T-helper 17 cell (primary cell): Measurements from ENCODE around the gene SALL4. TPM values are rescaled to one million over a fixed set of nuclear protein-coding genes. Genes with fewer than 3 reads are reported as not detected.

Experiments
- ATAC-seq: fragments of 150-1000 bp; cut with Tn5 transposase; 2 replicates; pipeline ENCODE4 v1.10.0; 2021; ENCODE audit warnings: mild to moderate bottlenecking, moderate library complexity
- DNase-seq, 3 donors: peaks; one replicate each; pipeline versions ENCODE4 v3.0.0 to v3.0.0-alpha.2; 2020 to 2021
- H3K9me3 ChIP-seq: one replicate; pipeline ENCODE4 v1.7.0; 2013; ENCODE audit warnings: low read length, mild to moderate bottlenecking; ENCODE audit not compliant: control insufficient read depth, poor library complexity, severe bottlenecking
- H3K27ac Mint-ChIP-seq: one replicate; pipeline ENCODE4 v1.8.0; 2022; ENCODE audit warnings: mild to moderate bottlenecking, moderate library complexity, mixed read lengths
- H3K27me3 Mint-ChIP-seq: one replicate; pipeline ENCODE4 v1.8.0; 2022; ENCODE audit warnings: mixed read lengths
- H3K36me3 Mint-ChIP-seq: one replicate; pipeline ENCODE4 v1.8.0; 2022; ENCODE audit warnings: low read depth, mixed read lengths
- H3K4me1 Mint-ChIP-seq: one replicate; pipeline ENCODE4 v1.8.0; 2022; ENCODE audit warnings: mild to moderate bottlenecking, mixed read lengths
- H3K4me3 Mint-ChIP-seq: one replicate; pipeline ENCODE4 v1.8.0; 2022; ENCODE audit warnings: mild to moderate bottlenecking, moderate library complexity, mixed read lengths
- total RNA-seq, 4 donors: library from RNA in 2 of 4; stranded (reverse) in 2 of 4; gene quantifications; one replicate each; pipeline ENCODE4 v1.2.3 and lab custom pipeline; 2022 to 2026

SALL4 gene
- total RNA-seq, 2 donors from 2014 or later: 0.16 to 0.32 TPM

DNA sequence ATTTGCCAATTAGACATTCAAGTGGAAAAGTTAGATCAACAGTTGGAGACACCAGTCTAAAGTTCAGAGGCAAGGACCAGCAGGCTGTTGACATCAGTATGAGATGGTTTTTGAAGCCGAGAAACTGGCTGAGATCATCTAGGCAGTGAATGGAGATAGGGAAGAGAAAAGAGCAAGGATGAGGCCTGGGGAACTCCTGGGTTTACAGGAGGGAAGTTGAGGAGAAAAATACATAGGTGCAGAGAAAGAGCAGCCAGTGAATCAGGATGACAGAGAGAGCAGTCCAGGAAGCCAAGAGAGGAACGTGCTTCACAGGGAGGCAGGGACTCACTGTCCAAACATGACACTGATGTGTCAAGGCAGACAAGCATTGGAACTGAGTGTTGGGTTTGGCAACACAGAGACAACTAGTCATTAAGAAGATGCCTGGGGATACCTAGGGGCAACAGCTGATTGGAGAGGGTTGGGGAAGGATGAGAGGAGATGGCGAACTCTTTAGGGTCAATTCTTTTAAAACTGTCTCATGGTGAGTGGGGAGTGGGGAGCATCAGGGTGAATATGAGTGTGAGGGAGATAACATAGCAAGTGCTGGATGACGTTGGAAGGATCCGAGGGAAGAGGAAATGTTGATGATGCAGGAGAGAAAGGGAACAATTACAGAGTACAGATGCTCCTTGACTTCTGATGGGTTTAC is 13.2 kb upstream of the SALL4 start:
- no peaks in the 10 kb centered on the region for H3K9me3 ChIP-seq
- Mint-ChIP-seq H3K4me1 (no peaks in the 10 kb centered on the region), H3K36me3 (peaks cover 3% of the 10 kb centered on the region), H3K4me3 (no peak overlapping the region), H3K27me3 (peaks cover 33% of the 10 kb centered on the region), H3K27ac (no peak overlapping the region)
- ATAC-seq (no peak), DNase-seq (no peak)

DNA sequence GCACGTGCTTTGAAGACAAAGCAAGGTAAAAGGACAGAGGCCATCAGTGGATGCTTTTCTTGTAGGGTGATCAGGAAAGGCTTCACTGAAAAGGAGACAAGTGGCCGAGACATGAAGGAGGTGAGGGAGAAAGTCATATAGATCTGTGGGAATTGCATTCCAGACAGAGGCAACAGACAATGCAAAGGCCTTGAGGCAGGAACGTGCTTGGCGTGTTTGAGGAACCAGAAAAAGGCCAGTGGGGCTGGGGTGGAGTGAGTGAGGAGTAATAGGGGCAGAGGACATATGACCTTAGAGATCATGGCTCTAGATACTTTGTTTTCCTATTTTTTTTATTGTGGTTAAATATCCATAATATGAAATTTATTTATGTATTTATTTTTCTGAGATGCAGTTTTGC is 10.5 kb upstream of the SALL4 start:
- Mint-ChIP-seq H3K27me3 (peaks cover 25% of the 10 kb centered on the region), H3K36me3 (peaks cover 3% of the 10 kb centered on the region)
- ATAC-seq: no peak

DNA sequence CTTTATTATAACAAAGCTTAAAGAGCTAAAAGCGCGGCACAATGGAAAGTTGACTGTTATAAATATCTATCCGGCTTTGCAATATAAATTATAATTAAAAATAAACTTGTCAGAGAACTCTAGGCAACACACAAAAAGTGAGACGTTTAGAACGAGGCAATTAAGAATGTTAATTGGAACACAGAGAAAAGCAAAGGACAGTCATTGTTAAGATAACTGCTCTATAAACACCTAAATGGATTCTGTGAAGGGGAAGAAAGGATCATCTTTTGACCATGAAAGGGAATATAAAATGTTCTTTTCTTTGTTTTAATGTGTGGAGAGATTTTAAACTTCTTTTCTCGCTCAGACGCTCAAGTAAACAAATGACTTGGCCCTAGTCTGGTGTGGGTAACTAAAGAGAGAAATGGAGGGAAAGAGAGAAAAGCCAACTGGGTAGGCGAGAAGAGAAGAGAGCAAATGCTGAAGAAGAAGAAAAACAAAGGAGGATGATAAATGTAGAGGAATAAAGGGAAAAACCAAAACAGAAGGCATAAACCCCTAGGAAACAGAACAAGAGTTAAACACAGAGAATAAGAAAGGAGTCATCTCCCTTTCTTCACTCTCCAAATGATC is 9.3 kb upstream of the SALL4 start:
- H3K27me3 Mint-ChIP-seq: peaks cover 28% of the 10 kb centered on the region
- H3K27ac Mint-ChIP-seq: no peak overlapping the region
- H3K4me3 Mint-ChIP-seq: no peak overlapping the region
- H3K9me3 ChIP-seq: no peaks in the 10 kb centered on the region
- ATAC-seq (no peak), DNase-seq (no peak)
- H3K4me1 Mint-ChIP-seq: no peaks in the 10 kb centered on the region
- H3K36me3 Mint-ChIP-seq: peaks cover 3% of the 10 kb centered on the region

More for the DNA sequence above, 10.5 kb upstream of the SALL4 start:
- Mint-ChIP-seq H3K4me3 (no peak overlapping the region), H3K27ac (no peak overlapping the region), H3K4me1 (no peaks in the 10 kb centered on the region)
- no peaks in the 10 kb centered on the region for H3K9me3 ChIP-seq
- no peak for DNase-seq

DNA sequence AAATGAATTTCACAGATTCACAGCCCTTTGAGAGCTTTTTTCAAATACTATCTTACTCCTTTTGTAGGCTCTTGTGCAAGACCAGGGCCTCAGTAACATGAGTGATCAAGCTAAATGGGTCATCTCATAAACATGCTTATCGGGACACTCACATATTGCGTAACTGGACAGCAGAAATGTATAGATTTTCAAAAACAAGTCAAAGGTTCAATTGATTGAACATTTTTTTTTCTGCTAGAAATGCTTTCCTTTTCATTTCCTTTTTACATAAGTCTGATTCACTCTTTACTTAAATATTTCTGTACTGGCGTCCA is 8.7 kb upstream of the SALL4 start:
- Mint-ChIP-seq H3K27me3 (peaks cover 33% of the 10 kb centered on the region), H3K4me1 (no peaks in the 10 kb centered on the region), H3K27ac (no peak overlapping the region), H3K36me3 (peaks cover 4% of the 10 kb centered on the region), H3K4me3 (no peak overlapping the region)
- ATAC-seq: no peak
- H3K9me3 ChIP-seq: no peaks in the 10 kb centered on the region
- DNase-seq: no peak

DNA sequence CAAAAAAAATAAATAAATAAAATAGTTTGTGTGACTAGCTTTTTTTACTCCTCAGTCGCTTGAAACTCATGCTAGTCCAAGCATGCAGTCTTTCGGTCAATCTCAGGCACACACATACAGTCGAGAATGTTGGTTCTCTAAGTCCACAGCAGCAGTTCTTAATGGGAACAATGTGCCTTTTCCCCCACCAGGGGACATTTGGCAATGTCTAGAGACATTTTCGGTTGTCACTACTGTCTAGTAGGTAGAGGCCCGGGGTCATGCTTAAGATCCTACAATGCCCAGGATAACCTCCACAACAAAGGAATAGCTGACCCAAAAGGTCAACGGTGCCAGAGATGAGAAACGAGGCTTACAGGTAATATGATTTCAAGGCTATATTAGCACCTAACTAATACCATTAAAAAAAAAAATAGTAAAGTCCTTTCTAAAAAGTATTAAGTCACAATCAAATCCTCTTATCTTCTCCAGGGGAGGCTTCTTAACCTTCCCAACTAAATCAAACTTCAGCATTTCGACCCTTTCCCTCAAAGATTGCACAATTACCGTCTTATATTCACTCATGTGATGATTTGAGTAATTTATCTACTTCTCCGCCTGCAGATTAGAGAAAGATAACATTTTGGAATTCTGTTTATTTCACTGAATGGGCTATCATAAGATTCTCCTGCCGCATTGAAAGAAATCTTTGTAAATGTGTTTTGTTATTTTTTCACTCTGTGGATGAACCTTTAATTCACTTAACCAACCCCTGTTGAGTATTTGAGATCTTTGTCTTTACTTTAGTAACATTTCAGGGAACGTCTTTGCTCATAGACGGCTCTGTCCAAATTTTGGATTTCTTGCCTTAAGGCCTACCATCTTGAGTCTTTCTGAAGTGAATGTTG is 8.1 kb upstream of the SALL4 start:
- H3K9me3 ChIP-seq: no peaks in the 10 kb centered on the region
- no peak for ATAC-seq
- H3K27me3 Mint-ChIP-seq: peaks cover 36% of the 10 kb centered on the region
- H3K36me3 Mint-ChIP-seq: peaks cover 6% of the 10 kb centered on the region
- H3K27ac Mint-ChIP-seq: no peak overlapping the region
- H3K4me1 Mint-ChIP-seq: no peaks in the 10 kb centered on the region
- no peak for DNase-seq
- H3K4me3 Mint-ChIP-seq: no peak overlapping the region

DNA sequence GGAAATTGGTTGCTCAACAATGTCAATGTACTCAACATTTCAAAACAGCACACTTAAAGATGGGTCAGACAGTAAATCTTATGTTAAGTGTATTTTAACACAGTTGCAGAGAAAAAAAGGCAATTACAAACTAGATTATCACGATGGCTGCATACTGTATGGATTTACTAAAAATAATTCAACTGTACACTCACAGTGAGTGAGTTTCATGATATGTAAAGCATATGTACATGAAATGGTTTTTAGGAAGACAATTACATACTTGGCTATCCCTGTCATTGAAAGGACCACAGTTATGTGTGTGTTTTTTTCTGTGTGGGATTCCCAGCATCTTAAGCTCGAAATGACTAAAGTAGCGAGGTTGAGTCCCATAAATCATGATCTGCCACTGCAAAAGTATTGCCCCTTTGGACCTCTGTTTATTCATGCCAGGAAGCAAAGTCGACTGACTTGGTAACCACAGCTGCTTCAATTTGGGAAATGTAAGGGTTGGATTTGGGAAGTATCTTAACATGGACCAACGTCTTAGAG is 5.5 kb upstream of the SALL4 start:
- no peak overlapping the region for H3K27ac Mint-ChIP-seq
- DNase-seq: no peak
- ATAC-seq: no peak
- no peaks in the 10 kb centered on the region for H3K4me1 Mint-ChIP-seq
- peaks cover 51% of the 10 kb centered on the region for H3K27me3 Mint-ChIP-seq
- H3K4me3 Mint-ChIP-seq: no peak overlapping the region
- peaks cover 4% of the 10 kb centered on the region for H3K36me3 Mint-ChIP-seq
- H3K9me3 ChIP-seq: no peaks in the 10 kb centered on the region

DNA sequence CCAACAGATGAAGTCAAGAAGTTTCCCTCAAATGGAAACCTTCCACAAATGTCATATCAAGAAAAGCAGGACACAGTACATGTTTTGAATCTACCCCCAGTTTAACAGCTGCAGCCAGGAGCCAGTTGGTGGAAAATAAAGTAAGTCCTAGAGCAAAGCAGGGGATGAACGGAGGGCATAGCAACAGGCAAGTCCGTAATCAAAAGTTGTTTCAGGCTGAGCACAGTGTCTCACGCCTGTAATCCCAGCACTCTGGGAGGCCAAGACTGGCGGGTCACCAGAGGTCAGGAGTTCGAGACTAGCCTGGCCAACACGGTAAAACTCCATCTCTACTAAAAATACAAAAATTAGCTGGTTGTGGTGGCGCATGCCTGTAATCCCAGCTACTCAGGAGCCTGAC is 2.4 kb upstream of the SALL4 start:
- no peak overlapping the region for H3K4me3 Mint-ChIP-seq
- peaks cover 3% of the 10 kb centered on the region for H3K36me3 Mint-ChIP-seq
- H3K27me3 Mint-ChIP-seq: peaks cover 49% of the 10 kb centered on the region
- no peaks in the 10 kb centered on the region for H3K9me3 ChIP-seq
- ATAC-seq (no peak), DNase-seq (no peak)
- peaks cover 3% of the 10 kb centered on the region for H3K4me1 Mint-ChIP-seq
- H3K27ac Mint-ChIP-seq: no peak overlapping the region

DNA sequence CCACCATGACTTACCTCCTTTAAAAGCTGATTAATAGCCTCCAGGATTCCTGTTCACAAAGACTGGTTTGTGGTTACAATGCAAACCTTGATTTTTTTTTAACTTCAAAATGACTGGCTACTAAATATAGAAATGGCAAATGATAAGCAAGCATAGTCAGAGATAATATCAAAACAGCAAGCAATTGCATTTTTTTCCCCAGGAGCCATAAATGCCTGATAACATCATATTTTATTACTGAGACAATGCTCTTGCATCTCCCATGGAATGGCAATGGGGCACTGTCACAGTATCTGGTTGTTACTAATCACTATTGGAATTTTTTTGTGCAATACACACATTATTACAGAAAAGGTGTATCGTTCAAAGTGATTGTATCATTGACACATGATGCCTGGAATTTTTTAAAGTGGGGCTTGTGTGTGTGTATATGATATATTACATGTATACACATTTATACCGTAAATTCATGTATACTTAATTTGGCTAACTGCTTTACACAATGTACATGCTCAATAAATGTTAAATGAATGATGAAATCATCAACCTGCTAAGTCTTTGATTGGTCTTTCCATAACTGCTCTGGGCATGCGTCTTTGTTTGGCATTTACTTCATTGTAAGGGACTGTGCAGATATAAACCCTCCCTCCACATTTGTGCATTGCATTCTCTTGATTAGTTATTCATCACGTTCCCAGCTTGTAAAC is 980 bp upstream of the SALL4 start:
- Mint-ChIP-seq H3K4me1 (peaks cover 3% of the 10 kb centered on the region), H3K4me3 (no peak overlapping the region), H3K36me3 (peaks cover 3% of the 10 kb centered on the region), H3K27ac (no peak overlapping the region), H3K27me3 (peaks cover 64% of the 10 kb centered on the region)
- DNase-seq: no peak
- H3K9me3 ChIP-seq: no peaks in the 10 kb centered on the region
- no peak for ATAC-seq

DNA sequence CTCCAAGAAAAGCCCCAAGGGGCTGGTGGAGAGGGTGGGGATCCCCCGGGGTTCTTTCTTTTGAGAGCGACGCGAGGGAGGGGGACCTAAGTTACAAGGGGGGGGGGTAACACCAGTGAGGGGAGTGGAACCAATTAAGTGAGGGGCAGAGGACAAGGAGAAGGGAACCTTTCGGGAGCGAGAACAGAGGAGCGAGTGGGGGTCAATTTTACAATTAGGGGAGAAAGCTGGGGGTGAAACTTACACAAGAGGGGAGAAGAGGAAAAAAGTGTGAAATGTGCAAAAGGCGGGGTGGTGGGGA is 548 bp downstream of the SALL4 start:
- DNase-seq (no peak), ATAC-seq (no peak)
- Mint-ChIP-seq H3K27me3 (peaks cover 72% of the 10 kb centered on the region), H3K36me3 (peaks cover 5% of the 10 kb centered on the region), H3K27ac (no peak overlapping the region), H3K4me3 (no peak overlapping the region), H3K4me1 (peaks cover 3% of the 10 kb centered on the region)
- no peaks in the 10 kb centered on the region for H3K9me3 ChIP-seq

DNA sequence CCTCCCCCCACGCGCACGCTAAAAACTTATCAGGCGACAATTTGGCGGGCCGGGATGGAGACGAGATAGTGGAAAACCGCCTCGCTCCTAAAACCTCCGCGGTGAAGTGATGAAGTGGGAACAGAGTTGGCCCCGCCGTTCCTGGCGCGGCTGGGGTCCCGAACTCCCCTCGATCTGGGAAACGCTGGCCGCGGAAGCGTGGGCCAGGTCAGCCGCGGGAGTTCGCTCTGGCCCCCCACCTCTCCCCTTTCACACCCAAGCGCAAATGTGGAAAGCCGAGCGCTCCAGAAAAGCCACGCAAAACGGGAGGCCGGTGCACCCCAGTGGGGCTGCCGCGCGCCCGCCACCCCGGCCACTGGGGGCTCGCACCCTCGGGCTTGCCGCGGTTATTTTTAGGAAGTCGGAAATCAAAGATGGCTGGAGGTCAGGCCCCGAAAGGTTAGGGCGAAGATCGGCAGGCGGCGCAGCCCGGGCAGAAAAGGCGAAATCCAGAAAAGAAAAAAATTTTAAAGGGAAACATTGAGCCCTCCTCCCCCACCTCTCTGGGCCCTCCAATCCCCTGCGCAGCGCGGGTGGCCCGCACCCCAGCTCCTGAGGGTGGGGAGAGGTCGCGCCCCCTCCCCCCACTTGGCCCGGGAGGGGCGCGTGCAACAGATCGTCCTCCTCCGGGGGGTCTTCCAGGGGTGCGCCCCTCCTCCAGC is 1.0 kb downstream of the SALL4 start:
- ATAC-seq: no peak
- Mint-ChIP-seq H3K4me1 (peaks cover 3% of the 10 kb centered on the region), H3K4me3 (peak overlapping the region; percentile 12), H3K27ac (no peak overlapping the region), H3K36me3 (peaks cover 5% of the 10 kb centered on the region), H3K27me3 (peaks cover 71% of the 10 kb centered on the region)
- DNase-seq: no peak
- no peaks in the 10 kb centered on the region for H3K9me3 ChIP-seq

DNA sequence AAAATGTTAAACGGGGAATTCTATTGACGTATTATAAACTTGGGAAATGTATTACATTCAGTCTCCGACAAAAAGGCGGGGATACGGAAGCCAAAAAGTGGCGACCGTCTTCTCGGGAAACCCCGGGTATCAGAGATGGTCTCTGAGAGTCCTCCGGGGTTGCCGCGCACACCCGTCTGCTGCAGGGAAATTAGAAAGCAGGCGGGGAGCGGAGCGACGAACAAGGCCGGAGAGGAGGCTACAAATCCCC is 1.5 kb downstream of the SALL4 start:
- H3K27ac Mint-ChIP-seq: no peak overlapping the region
- H3K36me3 Mint-ChIP-seq: peaks cover 2% of the 10 kb centered on the region
- no peaks in the 10 kb centered on the region for H3K9me3 ChIP-seq
- DNase-seq: no peak
- peaks cover 3% of the 10 kb centered on the region for H3K4me1 Mint-ChIP-seq
- no peak for ATAC-seq
- H3K4me3 Mint-ChIP-seq: peak overlapping the region; percentile 12
- H3K27me3 Mint-ChIP-seq: peaks cover 71% of the 10 kb centered on the region

DNA sequence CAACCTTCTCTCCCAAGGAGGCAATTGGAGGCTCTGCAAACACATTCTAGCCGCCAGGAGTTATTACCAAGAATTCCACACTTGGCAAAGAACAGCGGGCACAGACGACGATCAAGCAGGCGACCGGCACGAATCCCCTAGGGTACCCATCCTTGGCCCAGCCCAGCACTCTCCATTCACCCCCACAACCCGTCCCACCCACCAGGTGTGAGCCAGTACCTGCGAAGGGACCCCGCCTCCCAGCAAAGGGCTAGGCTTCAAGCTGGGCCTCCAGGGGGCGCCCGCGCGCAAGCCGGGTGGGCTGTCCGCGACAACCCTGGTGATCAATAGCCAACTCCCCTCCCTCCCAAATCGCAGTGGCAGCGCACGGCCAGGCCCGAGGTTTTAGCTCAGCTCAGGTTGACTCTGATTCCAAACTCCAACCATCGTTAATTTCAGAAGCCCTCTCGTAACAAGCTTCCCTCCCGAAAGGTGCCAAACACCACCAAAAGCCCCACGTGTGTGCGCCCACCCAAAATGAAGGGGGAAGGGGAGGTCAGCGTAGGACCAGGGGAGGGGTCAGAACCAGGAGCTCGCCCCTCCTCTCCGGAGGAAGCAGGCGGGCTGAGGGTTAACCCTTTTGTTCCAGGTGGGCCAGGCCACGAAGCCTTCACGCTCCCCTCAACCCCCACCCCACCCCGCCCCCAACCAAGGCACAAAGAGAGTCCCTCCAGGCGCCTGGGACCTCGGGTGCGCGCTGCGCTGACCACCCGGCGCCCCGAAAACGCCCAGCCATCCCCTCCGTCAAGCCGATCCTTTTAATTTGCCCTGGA is 2.1 kb downstream of the SALL4 start:
- Mint-ChIP-seq H3K27ac (no peak overlapping the region), H3K4me1 (peaks cover 3% of the 10 kb centered on the region), H3K4me3 (peak overlapping the region; percentile 45), H3K27me3 (peaks cover 72% of the 10 kb centered on the region), H3K36me3 (peaks cover 2% of the 10 kb centered on the region)
- no peaks in the 10 kb centered on the region for H3K9me3 ChIP-seq
- ATAC-seq: peak; percentile 53
- peak in 2 of 3 donors; percentile 31 to 32 for DNase-seq
